Lung (tissue), 12 donors: ENCODE data around the gene ARID1B. TPM values are rescaled to one million over a fixed set of nuclear protein-coding genes. Genes with fewer than 3 reads are reported as not detected.

Source experiments
- ATAC-seq: fragments of 200-7000 bp; cut with Tn5 transposase; one replicate; pipeline ENCODE4 v1.9.1; 2020; ENCODE audit warnings: moderate number of reproducible peaks; ENCODE audit not compliant: insufficient read depth, low FRiP score
- DNase-seq, 3 donors: peaks; one replicate each; pipeline ENCODE4 v3.0.0-alpha.2; 2013 to 2017
- H3K27ac ChIP-seq, 2 donors: one replicate each; pipeline ENCODE4 v1.5.1; 2013; ENCODE audit warnings: mild to moderate bottlenecking in 2 of 2, moderate library complexity in 2 of 2, control low read depth in 1 of 2, inconsistent platforms in 1 of 2, low read depth in 1 of 2, low read length in 1 of 2
- H3K27me3 ChIP-seq, 3 donors: one replicate each; pipeline ENCODE4 v1.5.1; 2013; ENCODE audit warnings: low read length in 2 of 3; ENCODE audit not compliant: control insufficient read depth in 3 of 3, insufficient read depth in 3 of 3
- H3K36me3 ChIP-seq, 4 donors: one replicate each; pipeline ENCODE4 v1.5.1; 2013; ENCODE audit warnings: low read length in 4 of 4, mild to moderate bottlenecking in 1 of 4, moderate library complexity in 1 of 4; ENCODE audit not compliant: control insufficient read depth in 4 of 4, insufficient read depth in 4 of 4
- H3K4me1 ChIP-seq, 5 donors: one replicate each; pipeline ENCODE4 v1.5.1; 2013; ENCODE audit warnings: low read length in 5 of 5, mild to moderate bottlenecking in 2 of 5, moderate library complexity in 1 of 5; ENCODE audit not compliant: control insufficient read depth in 5 of 5, insufficient read depth in 5 of 5
- H3K4me3 ChIP-seq: one replicate; pipeline ENCODE4 v1.5.1; 2013; ENCODE audit warnings: mild to moderate bottlenecking, control low read depth, moderate library complexity
- H3K9ac ChIP-seq, 2 donors: one replicate each; pipeline ENCODE4 v1.5.1; 2013; ENCODE audit warnings: low read length in 2 of 2, control low read depth in 1 of 2; ENCODE audit not compliant: insufficient read depth in 1 of 2
- H3K9me3 ChIP-seq, 4 donors: one replicate each; pipeline ENCODE4 v1.5.1; 2013; ENCODE audit warnings: low read length in 3 of 4, mild to moderate bottlenecking in 1 of 4, moderate library complexity in 1 of 4; ENCODE audit not compliant: control insufficient read depth in 4 of 4, insufficient read depth in 3 of 4
- WGBS, 2 donors: extraction: QIAGEN DNeasy Blood & Tissue Kit; methylation state at CpG; one replicate each; pipeline ENCODE4 v1.1.7; 2013; 5-methylcytosine and 5-hydroxymethylcytosine counted together
- polyA plus RNA-seq, 2 donors: library from polyadenylated mRNA; stranded (reverse); fragments of 200-250 nt; gene quantifications; one replicate each; pipeline ENCODE4 v1.2.1, GENCODE V29; 2013
- total RNA-seq, 2 donors: library from RNA; depleted of rRNA in 1 of 2; stranded (reverse); fragments of >200 nt in 1 of 2; gene quantifications; one replicate each; pipeline ENCODE4 v1.2.1, GENCODE V29; 2014 to 2021
- TF ChIP-seq, protein P1 (sequence below): IDR thresholded peaks from 2 replicates; pipeline ENCODE4 v1.5.1; 2012; ENCODE audit warnings: mild to moderate bottlenecking; ENCODE audit errors: control extremely low read depth, extremely low read depth
- donor health status: control.
- donor health status: control.
- donor health status: Bipolar disorder and iron deficiency.
- donor health status: healthy.
- donor health status: DM: yes; HTN: yes; CAD: no.

ARID1B gene
- total and polyA plus RNA-seq, 4 donors, result 10.5 to 239 (median 50.9) TPM

DNA sequence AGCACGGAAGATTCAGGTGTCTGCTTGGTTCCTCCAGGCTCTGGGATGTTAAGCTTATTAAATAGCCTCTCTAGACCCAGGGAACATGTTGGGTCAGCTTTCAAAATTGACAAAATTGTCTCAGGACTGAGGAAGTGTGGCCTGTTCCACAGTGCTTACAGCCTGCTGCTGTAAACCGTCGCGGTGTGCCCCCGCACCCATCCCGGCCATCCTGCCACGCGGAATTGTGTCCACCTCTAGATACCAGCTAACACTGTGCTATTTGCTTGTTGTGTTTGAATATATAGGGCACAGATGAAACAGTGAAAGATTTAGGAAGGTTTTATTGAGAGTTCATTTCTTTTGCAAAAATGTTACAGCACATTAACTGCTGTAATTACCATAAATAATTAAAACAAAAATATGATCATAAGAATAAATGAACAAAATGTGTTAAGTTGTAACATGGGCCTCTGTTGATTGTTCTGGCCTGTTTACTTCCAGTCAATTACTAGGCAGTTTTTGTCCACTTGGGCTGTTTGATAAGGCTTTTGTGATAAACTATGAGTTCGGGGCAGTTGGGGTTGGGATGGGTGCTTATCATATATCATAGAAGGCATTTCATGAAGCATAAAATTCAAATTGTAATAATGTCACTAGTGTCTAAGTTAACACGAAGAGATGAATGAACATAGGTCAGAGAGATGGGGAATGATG lies 77.4 kb downstream of the ARID1B start:
- WGBS, 2 donors, result 95 to 96% methylated on average over 10 of the region's 10 CpGs
- H3K9me3 ChIP-seq, result no peaks in the 10 kb centered on the region
- no peaks in the 10 kb centered on the region for H3K36me3 ChIP-seq
- no peak for DNase-seq
- H3K4me3 ChIP-seq, result no peak overlapping the region
- H3K27ac ChIP-seq, result no peak overlapping the region
- no peaks in the 10 kb centered on the region for H3K27me3 ChIP-seq
- TF ChIP-seq, protein P1, sequence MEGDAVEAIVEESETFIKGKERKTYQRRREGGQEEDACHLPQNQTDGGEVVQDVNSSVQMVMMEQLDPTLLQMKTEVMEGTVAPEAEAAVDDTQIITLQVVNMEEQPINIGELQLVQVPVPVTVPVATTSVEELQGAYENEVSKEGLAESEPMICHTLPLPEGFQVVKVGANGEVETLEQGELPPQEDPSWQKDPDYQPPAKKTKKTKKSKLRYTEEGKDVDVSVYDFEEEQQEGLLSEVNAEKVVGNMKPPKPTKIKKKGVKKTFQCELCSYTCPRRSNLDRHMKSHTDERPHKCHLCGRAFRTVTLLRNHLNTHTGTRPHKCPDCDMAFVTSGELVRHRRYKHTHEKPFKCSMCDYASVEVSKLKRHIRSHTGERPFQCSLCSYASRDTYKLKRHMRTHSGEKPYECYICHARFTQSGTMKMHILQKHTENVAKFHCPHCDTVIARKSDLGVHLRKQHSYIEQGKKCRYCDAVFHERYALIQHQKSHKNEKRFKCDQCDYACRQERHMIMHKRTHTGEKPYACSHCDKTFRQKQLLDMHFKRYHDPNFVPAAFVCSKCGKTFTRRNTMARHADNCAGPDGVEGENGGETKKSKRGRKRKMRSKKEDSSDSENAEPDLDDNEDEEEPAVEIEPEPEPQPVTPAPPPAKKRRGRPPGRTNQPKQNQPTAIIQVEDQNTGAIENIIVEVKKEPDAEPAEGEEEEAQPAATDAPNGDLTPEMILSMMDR, result no peak
- no peak for ATAC-seq
- H3K9ac ChIP-seq, result no peak overlapping the region
- peaks cover 0 to 22% (median 14%) of the 10 kb centered on the region in 5 donors for H3K4me1 ChIP-seq

DNA sequence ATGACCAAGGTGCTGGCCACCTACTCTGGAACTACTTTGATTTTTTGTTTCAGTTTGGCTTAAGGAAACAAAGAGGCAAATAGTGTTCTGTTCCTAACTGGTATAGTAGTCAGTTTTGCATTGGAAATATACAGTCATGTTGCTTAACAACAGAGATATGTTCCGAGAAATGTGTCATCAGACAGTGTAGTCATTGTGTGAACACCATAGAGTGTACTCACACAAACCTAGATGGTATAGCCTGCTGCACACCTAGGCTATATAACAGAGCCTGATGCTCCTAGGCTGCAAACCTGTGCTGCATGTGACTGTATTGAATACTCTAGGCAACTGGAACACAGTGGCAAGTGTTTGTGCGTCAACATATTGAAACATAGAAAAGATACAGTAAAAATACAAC lies 80.4 kb downstream of the ARID1B start:
- no peak overlapping the region for H3K9ac ChIP-seq
- TF ChIP-seq, protein P1, result no peak
- WGBS, 2 donors, result 83 to 93% methylated on average over 2 of the region's 2 CpGs

DNA sequence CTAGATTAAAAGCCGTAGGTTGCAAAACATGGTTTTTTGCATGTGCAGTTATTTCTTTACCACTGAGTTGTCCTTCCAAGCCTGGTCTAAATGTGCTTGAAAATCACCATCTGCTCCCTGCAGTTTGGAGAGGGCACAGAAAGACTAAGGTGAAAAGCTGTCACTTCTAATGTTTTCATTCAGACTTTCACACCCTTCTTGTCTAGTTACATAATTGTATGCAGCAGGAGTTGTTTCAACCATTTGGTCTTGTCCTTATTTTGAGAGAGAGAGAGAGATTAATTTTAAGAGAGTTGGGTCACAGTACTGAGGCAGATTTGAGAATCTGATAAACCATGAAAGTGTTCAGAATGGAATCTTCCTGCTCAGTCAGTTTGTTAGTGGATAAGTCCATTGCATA lies 82.5 kb downstream of the ARID1B start:
- no peak for DNase-seq
- no peak for ATAC-seq
- Histone ChIP-seq H3K27me3 (no peaks in the 10 kb centered on the region), H3K9me3 (no peaks in the 10 kb centered on the region), H3K9ac (no peak overlapping the region), H3K36me3 (no peaks in the 10 kb centered on the region), H3K4me3 (no peak overlapping the region), H3K27ac (no peak overlapping the region), H3K4me1 (peaks cover 0 to 19% (median 3%) of the 10 kb centered on the region in 5 donors)
- TF ChIP-seq, protein P1, result no peak
- WGBS, 2 donors, result 83 to 89% methylated on average over 1 of the region's 1 CpG

More for the DNA sequence above, 80.4 kb downstream of the ARID1B start:
- Histone ChIP-seq H3K4me3 (no peak overlapping the region), H3K9me3 (no peaks in the 10 kb centered on the region), H3K27me3 (no peaks in the 10 kb centered on the region), H3K36me3 (no peaks in the 10 kb centered on the region), H3K4me1 (peaks cover 0 to 15% (median 6%) of the 10 kb centered on the region in 5 donors), H3K27ac (no peak overlapping the region)
- DNase-seq (no peak), ATAC-seq (no peak)

DNA sequence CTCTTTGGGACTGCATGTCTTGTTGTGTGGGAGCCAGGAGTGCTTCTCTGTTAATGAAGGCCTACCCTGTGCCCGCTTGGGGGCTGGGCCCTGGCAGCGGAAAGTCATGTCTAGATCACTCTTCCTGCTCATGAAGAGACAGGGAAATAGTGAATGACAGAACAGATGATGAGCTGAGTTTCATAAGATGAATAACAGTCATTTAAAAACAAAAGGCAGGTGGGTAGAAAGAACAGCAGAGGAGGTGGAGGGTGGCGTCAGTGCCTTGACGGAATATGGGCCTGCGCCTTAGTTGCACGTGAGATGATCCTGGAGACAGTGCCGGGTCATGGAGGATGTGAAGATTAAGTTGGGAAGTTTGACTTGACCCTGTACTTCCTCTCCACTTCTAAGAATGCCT lies 85.5 kb downstream of the ARID1B start:
- 78 to 80% methylated on average over 7 of the region's 7 CpGs for WGBS, 2 donors
- Histone ChIP-seq H3K36me3 (no peaks in the 10 kb centered on the region), H3K9ac (no peak overlapping the region), H3K4me1 (peaks cover 7 to 21% (median 9%) of the 10 kb centered on the region in 5 donors), H3K9me3 (no peaks in the 10 kb centered on the region), H3K4me3 (no peak overlapping the region), H3K27me3 (no peaks in the 10 kb centered on the region), H3K27ac (no peak overlapping the region)
- DNase-seq, result no peak
- TF ChIP-seq, protein P1, result no peak
- ATAC-seq, result no peak
